Stimulated activated CD8-positive, alpha-beta memory T cell treated with anti-CD3 and anti-CD28 coated beads, Interleukin-2, amount 100 ng/mL, for 1 hour (primary cell): ENCODE measurements around the gene TMA7.
"Not testable (repeated sequence)": the region's sequence is repeated elsewhere in the genome, so short reads cannot be mapped to it uniquely, and the experiment has no call there.

ENCODE experiments used
- DNase-seq, 2 donors: peaks; one replicate each; pipeline ENCODE4 v3.0.0-alpha.2; 2020; ENCODE audit warnings: low read depth in 2 of 2

Gene TMA7

GRCh38 chr3:48468329-48468731 is 28.3 kb downstream of the TMA7 start:
- DNase-seq, result no peak

- no peak for DNase-seq
These were observed 29.2 kb downstream of the TMA7 start for GRCh38 chr3:48469046-48469915.

GRCh38 chr3:48470286-48470685 is 30.2 kb downstream of the TMA7 start:
- DNase-seq, result no peak

- DNase-seq, result no peak
These were observed 32.5 kb downstream of the TMA7 start for GRCh38 chr3:48472673-48472922.

GRCh38 chr3:48472923-48473616 is 33.0 kb downstream of the TMA7 start:
- peak; percentile 80 to 93 for DNase-seq

DNA sequence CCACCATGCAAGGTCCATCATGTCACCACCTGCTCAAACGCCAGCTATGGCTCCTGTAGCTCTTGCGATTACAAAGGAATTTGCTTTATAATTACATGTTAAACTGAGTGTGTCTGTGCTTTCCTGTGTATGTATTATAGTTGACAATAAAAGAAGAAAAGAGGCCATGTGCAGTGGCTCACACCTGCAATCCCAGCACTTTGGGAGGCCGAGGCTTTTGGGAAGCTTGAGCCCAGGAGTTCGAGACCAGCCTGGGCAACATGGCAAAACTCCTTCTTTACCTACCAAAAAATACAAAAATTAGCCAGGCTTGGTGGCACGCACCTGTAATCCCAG is 33.5 kb downstream of the TMA7 start:
- DNase-seq, result no peak

- not testable (repeated sequence) for DNase-seq
These were observed 34.0 kb downstream of the TMA7 start for GRCh38 chr3:48474031-48474430.

- no peak for DNase-seq
These were observed 34.6 kb downstream of the TMA7 start for GRCh38 chr3:48474619-48475018.

DNA sequence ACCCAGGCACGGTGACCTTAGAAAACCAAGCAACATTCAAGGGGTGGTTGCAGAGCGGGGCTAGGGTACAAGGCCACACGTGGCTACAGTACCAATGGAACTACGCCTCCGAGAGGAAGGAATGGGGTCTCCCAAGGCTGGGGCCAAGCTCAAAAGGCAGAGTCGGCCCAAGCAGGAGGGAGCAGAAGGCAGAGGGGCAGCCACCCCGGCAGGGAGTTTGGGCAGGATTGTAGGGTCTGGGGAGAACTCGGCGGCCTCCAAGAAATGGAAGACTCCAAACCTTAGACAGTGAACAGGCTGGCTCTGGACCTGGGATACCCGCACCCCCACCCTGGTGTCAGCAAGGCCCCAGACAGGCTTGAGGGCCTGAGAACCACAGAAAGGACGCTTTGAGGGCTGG is 35.1 kb downstream of the TMA7 start:
- no peak for DNase-seq

GRCh38 chr3:48476426-48477053 is 36.5 kb downstream of the TMA7 start:
- no peak for DNase-seq

GRCh38 chr3:48477959-48478520 is 38.0 kb downstream of the TMA7 start:
- DNase-seq, result no peak

- no peak for DNase-seq
These were observed 38.8 kb downstream of the TMA7 start for GRCh38 chr3:48478626-48479555.

DNA sequence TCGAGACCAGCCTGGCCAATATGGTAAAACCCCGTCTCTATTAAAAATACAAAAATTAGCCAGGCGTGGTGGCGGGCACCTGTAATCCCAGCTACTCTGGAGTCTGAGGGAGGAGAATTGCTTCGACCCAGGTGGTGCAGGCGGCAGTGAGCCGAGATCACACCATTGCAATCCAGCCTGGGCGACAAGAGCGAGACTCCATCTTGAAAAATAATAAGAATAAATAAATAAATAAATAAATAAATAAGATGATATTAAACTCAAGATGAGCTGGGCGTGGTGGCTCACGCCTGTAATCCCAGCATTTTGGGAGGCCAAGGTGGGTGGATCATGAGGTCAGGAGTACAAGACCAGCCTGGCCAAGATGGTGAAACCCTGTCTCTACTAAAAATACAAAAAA is 40.8 kb downstream of the TMA7 start:
- not testable (repeated sequence) for DNase-seq

DNA sequence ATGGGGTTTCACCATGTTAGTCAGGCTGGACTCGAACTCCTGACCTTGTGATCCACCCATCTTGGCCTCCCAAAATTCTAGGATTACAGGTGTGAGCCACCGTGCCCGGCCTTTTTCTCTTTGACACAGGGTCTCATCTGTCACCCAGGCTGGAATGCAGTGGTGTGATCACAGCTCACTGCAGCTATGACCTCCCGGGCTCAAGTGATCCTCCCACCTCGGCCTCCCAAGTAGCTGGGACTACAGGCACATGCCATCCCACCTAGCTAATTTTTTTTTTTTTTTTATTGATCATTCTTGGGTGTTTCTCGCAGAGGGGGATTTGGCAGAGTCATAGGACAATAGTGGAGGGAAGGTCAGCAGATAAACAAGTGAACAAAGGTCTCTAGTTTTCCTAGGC is 42.8 kb downstream of the TMA7 start:
- DNase-seq, result not testable (repeated sequence)

DNA sequence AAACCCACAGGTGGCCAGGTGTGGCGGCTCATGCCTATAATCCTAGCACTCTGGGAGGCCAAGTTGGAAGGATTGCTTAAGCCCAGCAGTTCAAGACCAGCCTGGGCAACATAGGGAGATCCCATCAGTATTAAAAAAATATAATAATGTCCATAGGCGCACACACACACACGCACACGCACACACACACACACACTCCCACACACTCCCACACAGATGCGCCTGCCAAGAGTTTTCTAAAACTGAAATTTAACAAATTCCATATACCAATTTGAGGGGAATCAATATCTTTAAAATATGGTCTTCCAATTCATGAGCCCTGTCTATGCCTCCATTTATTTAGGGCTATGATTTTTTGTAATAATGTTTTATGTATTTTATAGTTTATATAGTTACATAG is 46.9 kb downstream of the TMA7 start:
- no peak for DNase-seq

GRCh38 chr3:48492461-48493202 is 52.6 kb downstream of the TMA7 start:
- no peak for DNase-seq

- no peak for DNase-seq
These were observed 53.1 kb downstream of the TMA7 start for GRCh38 chr3:48493203-48493501.
